KBM-7 (cell line): ENCODE data around the gene ABCB9.
"Not testable (repeated sequence)": the region's sequence is repeated elsewhere in the genome, so short reads cannot be mapped to it uniquely, and the experiment has no call there.

ENCODE experiments used
- DNase-seq: peaks from one replicate; pipeline ENCODE4 v3.0.0-alpha.2; 2015
- in situ Hi-C: fragments of 300-500 bp; cut with MboI; formaldehyde crosslinking; loops from 2 replicates; pipeline ENCODE4 v1.14.3; 2020; ENCODE audit warnings: low sequenced_read_pairs, low pct_unique_long_range_greater_than_20kb, mixed read lengths

The ABCB9 gene

GRCh38 chr12:122965851-122966742, at the start of gene ABCB9:
ABCB9 (minus strand) TSS chr12:122966463; CDS start chr12:122960235, 6,228 bp downstream.
- peak; percentile 77 for DNase-seq
- in situ Hi-C loops, result no loop called here

GRCh38 chr12:123014473-123014872, 48.2 kb upstream of the ABCB9 start:
- DNase-seq, in situ Hi-C loops: not testable (repeated sequence)

GRCh38 chr12:123013185-123014095, 47.2 kb upstream of the ABCB9 start:
- DNase-seq, result no peak
- in situ Hi-C loops, result no loop called here

GRCh38 chr12:123011701-123012100, 45.4 kb upstream of the ABCB9 start:
- in situ Hi-C loops, result no loop called here
- DNase-seq, result no peak

GRCh38 chr12:123010681-123011080, 44.4 kb upstream of the ABCB9 start:
- in situ Hi-C loops, result no loop called here
- DNase-seq, result no peak

- in situ Hi-C loops, result no loop called here
- DNase-seq, result no peak
Observed at GRCh38 chr12:123010110-123010509, 43.8 kb upstream of the ABCB9 start.

GRCh38 chr12:123006977-123007376, 40.7 kb upstream of the ABCB9 start:
- in situ Hi-C loops, result no loop called here
- no peak for DNase-seq

- DNase-seq, result no peak
- in situ Hi-C loops, result no loop called here
Observed at GRCh38 chr12:123005081-123005626, 38.9 kb upstream of the ABCB9 start.

GRCh38 chr12:123004287-123004686, 38.0 kb upstream of the ABCB9 start:
- no peak for DNase-seq
- in situ Hi-C loops, result no loop called here

- no peak for DNase-seq
- in situ Hi-C loops, result no loop called here
Observed at GRCh38 chr12:123003257-123003656, 37.0 kb upstream of the ABCB9 start.

- in situ Hi-C loops, result no loop called here
- DNase-seq, result no peak
Observed at GRCh38 chr12:123001464-123001863, 35.2 kb upstream of the ABCB9 start.

GRCh38 chr12:123000578-123000977, 34.3 kb upstream of the ABCB9 start:
- DNase-seq, result no peak
- in situ Hi-C loops, result no loop called here

- in situ Hi-C loops, result no loop called here
Observed at GRCh38 chr12:122999986-123000420, 33.7 kb upstream of the ABCB9 start.

GRCh38 chr12:122999196-122999946, 33.1 kb upstream of the ABCB9 start:
- in situ Hi-C loops, result no loop called here
- DNase-seq, result peak; percentile 15

More at GRCh38 chr12:122999986-123000420, 33.7 kb upstream of the ABCB9 start:
- DNase-seq, result peak; percentile 91

- in situ Hi-C loops, result no loop called here
Observed at GRCh38 chr12:122998316-122998715, 32.1 kb upstream of the ABCB9 start.

GRCh38 chr12:122997343-122998250, 31.3 kb upstream of the ABCB9 start:
- in situ Hi-C loops, result no loop called here
- no peak for DNase-seq

More at GRCh38 chr12:122998316-122998715, 32.1 kb upstream of the ABCB9 start:
- no peak for DNase-seq

GRCh38 chr12:122996621-122997342, 30.5 kb upstream of the ABCB9 start:
- DNase-seq, result no peak
- in situ Hi-C loops, result no loop called here
